PC-9 (cell line): Measurements from ENCODE around the gene MAJIN. TPM values are rescaled to one million over a fixed set of nuclear protein-coding genes. Genes with fewer than 3 reads are reported as not detected.

Experiments
- BruUV-seq: library from RNA; stranded (reverse); fragments of 400-500 nt; replicated peaks from 2 replicates; lab custom pipeline; 2021; lab: Mats Ljungman, UMichigan
- CTCF ChIA-PET: fragments of 300-600 bp; sonication (Branson Sonifier 250); formaldehyde crosslinking; loops from one replicate; lab custom pipeline; 2022; ENCODE audit warnings: antibody characterized with exemption; lab: Charles Lee
- POLR2A ChIA-PET: fragments of 300-600 bp; sonication (Branson Sonifier 250); formaldehyde crosslinking; loops from one replicate; lab custom pipeline; 2022; ENCODE audit warnings: antibody characterized with exemption; ENCODE audit not compliant: unreplicated experiment; lab: Charles Lee
- DNase-seq, 2 experiments: peaks; one replicate each; pipeline versions ENCODE4 v3.0.0 to v3.0.0-alpha.2; 2015 to 2022; ENCODE audit warnings: mixed read lengths in 1 of 2
- H2AFZ ChIP-seq: fragments of 200-600 bp; sonication (generic); 2 replicates; pipeline ENCODE4 v1.8.1; 2017; ENCODE audit warnings: antibody characterized with exemption
- H3F3A ChIP-seq: fragments of 200-600 bp; sonication (generic); 2 replicates; pipeline ENCODE4 v1.8.1; 2017; ENCODE audit warnings: antibody characterized with exemption, mild to moderate bottlenecking, low read depth; ENCODE audit not compliant: insufficient read depth
- H3K27ac ChIP-seq: fragments of 200-600 bp; sonication (generic); 2 replicates; pipeline ENCODE4 v1.6.1; 2016; ENCODE audit warnings: mixed run types
- H3K27me3 ChIP-seq: fragments of 200-600 bp; sonication (generic); 2 replicates; pipeline ENCODE4 v1.6.1; 2016; ENCODE audit warnings: low read depth, mixed run types; ENCODE audit not compliant: insufficient read depth
- H3K36me3 ChIP-seq: fragments of 200-600 bp; sonication (generic); 2 replicates; pipeline ENCODE4 v1.6.1; 2016; ENCODE audit warnings: low read depth, mixed run types
- H3K4me1 ChIP-seq: fragments of 200-600 bp; sonication (generic); replicated peaks from 2 replicates; pipeline ENCODE4 v1.6.1; 2016; ENCODE audit warnings: mixed run types; ENCODE audit not compliant: insufficient read depth
- H3K4me2 ChIP-seq: fragments of 200-600 bp; sonication (generic); 2 replicates; pipeline ENCODE4 v1.6.1; 2017; ENCODE audit warnings: mixed run types
- H3K4me3 ChIP-seq: fragments of 200-600 bp; sonication (generic); 2 replicates; pipeline ENCODE4 v1.6.1; 2016; ENCODE audit warnings: mixed run types
- H3K79me2 ChIP-seq: fragments of 200-600 bp; sonication (generic); 2 replicates; pipeline ENCODE4 v1.6.1; 2017; ENCODE audit warnings: low read depth, mixed run types
- H3K9me2 ChIP-seq: fragments of 200-600 bp; sonication (generic); 2 replicates; pipeline ENCODE4 v1.8.1; 2017; ENCODE audit warnings: mild to moderate bottlenecking; ENCODE audit not compliant: insufficient read depth
- H3K9me3 ChIP-seq: fragments of 200-600 bp; sonication (generic); 2 replicates; pipeline ENCODE4 v1.8.1; 2016; ENCODE audit warnings: low read depth; ENCODE audit not compliant: insufficient read depth
- H4K20me1 ChIP-seq: fragments of 200-600 bp; sonication (generic); 2 replicates; pipeline ENCODE4 v1.8.1; 2017; ENCODE audit not compliant: insufficient read depth
- CTCF ChIP-seq: fragments of 200-600 bp; sonication (generic); conservative IDR thresholded peaks from 2 replicates; pipeline ENCODE4 v1.6.1; 2017; ENCODE audit warnings: mixed run types, antibody characterized with exemption, mild to moderate bottlenecking, moderate library complexity
- EZH2 ChIP-seq: fragments of 200-600 bp; sonication (generic); IDR thresholded peaks from 2 replicates; pipeline ENCODE4 v1.8.0; 2017; ENCODE audit warnings: antibody characterized with exemption, low read depth
- intact Hi-C: fragments of 100-400 bp; cut with micrococcal nuclease; formaldehyde crosslinking; loops from one replicate; pipeline ENCODE4 v1.10.0; 2022; ENCODE audit not compliant: unreplicated experiment
- total RNA-seq: library from RNA; stranded (reverse); gene quantifications from 2 replicates; pipeline ENCODE4 v1.2.3, GENCODE V29; 2021

MAJIN gene
- total RNA-seq, 1 experiment from 2014 or later = 4.5 TPM

- no peaks in the 10 kb centered on the region for H3K9me2 ChIP-seq
- peaks cover 18% of the 10 kb centered on the region for H3K4me1 ChIP-seq
- H4K20me1 ChIP-seq = no peaks in the 10 kb centered on the region
- H3K36me3 ChIP-seq = no peaks in the 10 kb centered on the region
- H2AFZ ChIP-seq = no peak overlapping the region
- H3K27ac ChIP-seq = no peak overlapping the region
- CTCF ChIA-PET = interaction anchor here (0.8 kb wide), 1 partner anchor 87 kb away, joined by 3 read pairs; no protein-coding TSS in a partner anchor
- no peaks in the 10 kb centered on the region for H3K9me3 ChIP-seq
- H3K4me2 ChIP-seq = no peak overlapping the region
- TF ChIP-seq CTCF (no peak), EZH2 (no peak)
- no TSS peak for BruUV-seq
- intact Hi-C loops = no loop called here
- H3K4me3 ChIP-seq = no peak overlapping the region
- POLR2A ChIA-PET = interaction anchor here (0.6 kb wide), 1 partner anchor 139 kb away, joined by 6 read pairs; no protein-coding TSS in a partner anchor
- no peaks in the 10 kb centered on the region for H3K79me2 ChIP-seq
- H3F3A ChIP-seq = peaks cover 11% of the 10 kb centered on the region
- DNase-seq = no peak
- H3K27me3 ChIP-seq = no peaks in the 10 kb centered on the region
Measured at GRCh38 chr11:65003282-65003681, 31.4 kb upstream of the MAJIN start.

- ChIA-PET CTCF (interaction anchor here (0.6 to 1.4 kb wide), 3 partner anchors 10 to 87 kb away, joined by 3 to 21 read pairs (median 3); no protein-coding TSS in a partner anchor), POLR2A (interaction anchor here (0.6 kb wide), 1 partner anchor 138 kb away, joined by 6 read pairs; no protein-coding TSS in a partner anchor)
- intact Hi-C loops = no loop called here
- no TSS peak for BruUV-seq
- Histone ChIP-seq H2AFZ (no peak overlapping the region), H3K79me2 (no peaks in the 10 kb centered on the region), H3K27me3 (no peaks in the 10 kb centered on the region), H3K27ac (no peak overlapping the region), H3K4me1 (peaks cover 12% of the 10 kb centered on the region), H3K36me3 (no peaks in the 10 kb centered on the region), H3K9me3 (no peaks in the 10 kb centered on the region), H3K9me2 (no peaks in the 10 kb centered on the region), H3K4me2 (no peak overlapping the region), H3F3A (peaks cover 12% of the 10 kb centered on the region), H3K4me3 (no peak overlapping the region), H4K20me1 (no peaks in the 10 kb centered on the region)
- no peak for DNase-seq
- TF ChIP-seq EZH2 (no peak), CTCF (no peak)
Measured at GRCh38 chr11:65002706-65003105, 30.8 kb upstream of the MAJIN start.

GRCh38 chr11:64999478-64999877 lies 27.6 kb upstream of the MAJIN start:
- Histone ChIP-seq H3K9me2 (no peaks in the 10 kb centered on the region), H4K20me1 (no peaks in the 10 kb centered on the region), H3K79me2 (no peaks in the 10 kb centered on the region), H3K4me3 (no peak overlapping the region), H3F3A (0 out of 2 replicates have a peak, but pooled peaks cover 3% of the 10 kb centered on the region), H3K36me3 (no peaks in the 10 kb centered on the region), H3K4me2 (no peak overlapping the region), H3K9me3 (no peaks in the 10 kb centered on the region), H3K27me3 (no peaks in the 10 kb centered on the region), H3K4me1 (no peaks in the 10 kb centered on the region), H3K27ac (no peak overlapping the region), H2AFZ (no peak overlapping the region)
- CTCF ChIA-PET = interaction anchor here (0.5 to 0.6 kb wide), 2 partner anchors 197 to 781 kb away, joined by 3 to 6 read pairs; no protein-coding TSS in a partner anchor
- BruUV-seq = no TSS peak
- TF ChIP-seq EZH2 = no peak
- TF ChIP-seq CTCF = no peak
- intact Hi-C loops = no loop called here
- POLR2A ChIA-PET = no interaction called here
- no peak for DNase-seq
